ENCODE measurements around the gene CXCR4. TPM values are rescaled to one million over a fixed set of nuclear protein-coding genes. Genes with fewer than 3 reads are reported as not detected.
A peak's percentile ranks its signal among the peaks of the same experiment; 100 is the strongest.
"Not testable (repeated sequence)": the region's sequence is repeated elsewhere in the genome, so short reads cannot be mapped to it uniquely, and the experiment has no call there.

The CXCR4 gene
- total and polyA plus RNA-seq, 3 donors from 2014 or later, result 3.7 to 12.3 (median 9.5) TPM

DNA sequence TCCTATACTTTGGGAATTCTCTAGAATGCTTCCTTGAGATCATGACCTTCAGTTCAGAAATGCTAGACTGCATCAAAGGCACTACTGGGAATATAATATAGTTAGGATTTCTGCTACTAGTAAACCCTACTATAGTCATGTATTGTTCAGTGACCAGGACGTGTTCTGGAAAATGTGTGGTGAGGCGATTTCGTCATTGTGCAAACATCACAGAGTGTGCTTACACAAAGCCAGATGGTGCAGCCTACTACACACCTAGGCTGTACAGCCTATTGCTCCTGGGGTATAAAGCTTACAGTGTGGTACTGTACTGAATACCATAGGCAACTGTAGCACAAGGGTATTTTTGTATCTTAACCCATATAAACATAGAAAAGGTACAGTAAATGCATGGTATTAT is 13.0 kb downstream of the CXCR4 start:
- Histone ChIP-seq H3K4me1 (no peaks in the 10 kb centered on the region), H3K36me3 (ENCODE audit: low read depth, missing control alignments) (no peaks in the 10 kb centered on the region), H3K4me3 (no peak overlapping the region), H3K27ac (no peak overlapping the region), H3K9me3 (no peaks in the 10 kb centered on the region), H3K27me3 (no peaks in the 10 kb centered on the region)
- no peak for TF ChIP-seq POLR2A (IDR thresholded peaks at IDR 0.05)
- TF ChIP-seq, protein P1, sequence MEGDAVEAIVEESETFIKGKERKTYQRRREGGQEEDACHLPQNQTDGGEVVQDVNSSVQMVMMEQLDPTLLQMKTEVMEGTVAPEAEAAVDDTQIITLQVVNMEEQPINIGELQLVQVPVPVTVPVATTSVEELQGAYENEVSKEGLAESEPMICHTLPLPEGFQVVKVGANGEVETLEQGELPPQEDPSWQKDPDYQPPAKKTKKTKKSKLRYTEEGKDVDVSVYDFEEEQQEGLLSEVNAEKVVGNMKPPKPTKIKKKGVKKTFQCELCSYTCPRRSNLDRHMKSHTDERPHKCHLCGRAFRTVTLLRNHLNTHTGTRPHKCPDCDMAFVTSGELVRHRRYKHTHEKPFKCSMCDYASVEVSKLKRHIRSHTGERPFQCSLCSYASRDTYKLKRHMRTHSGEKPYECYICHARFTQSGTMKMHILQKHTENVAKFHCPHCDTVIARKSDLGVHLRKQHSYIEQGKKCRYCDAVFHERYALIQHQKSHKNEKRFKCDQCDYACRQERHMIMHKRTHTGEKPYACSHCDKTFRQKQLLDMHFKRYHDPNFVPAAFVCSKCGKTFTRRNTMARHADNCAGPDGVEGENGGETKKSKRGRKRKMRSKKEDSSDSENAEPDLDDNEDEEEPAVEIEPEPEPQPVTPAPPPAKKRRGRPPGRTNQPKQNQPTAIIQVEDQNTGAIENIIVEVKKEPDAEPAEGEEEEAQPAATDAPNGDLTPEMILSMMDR (IDR thresholded peaks at IDR 0.05), result no peak
- no peak for DNase-seq
- WGBS, 2 donors, result 92 to 96% methylated on average over 3 of the region's 3 CpGs
- intact Hi-C loops (cut with DNase I; ENCODE audit: low total_unique reads), result no loop called here

DNA sequence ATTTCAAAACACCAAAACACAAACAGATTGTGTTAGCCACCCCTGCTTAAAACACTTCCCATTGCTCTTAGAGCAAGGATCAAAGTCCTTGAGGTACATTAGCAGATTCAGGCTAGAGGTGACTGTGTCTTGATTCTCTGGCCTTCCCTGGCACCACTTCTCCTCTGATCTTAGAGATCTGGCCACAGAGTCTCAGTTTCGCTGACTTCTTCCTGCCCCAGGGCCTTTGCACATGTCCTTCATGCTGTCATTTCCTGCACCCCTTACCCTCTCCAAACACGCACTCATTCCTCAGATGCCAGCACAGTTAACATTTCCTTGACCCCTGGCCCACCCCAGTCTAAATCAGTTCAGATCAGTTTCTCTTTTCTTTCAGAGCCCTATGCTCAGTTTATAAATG is 16.9 kb downstream of the CXCR4 start:
- no peaks in the 10 kb centered on the region for H3K9me3 ChIP-seq
- intact Hi-C loops (cut with DNase I; ENCODE audit: low total_unique reads), result no loop called here
- no peaks in the 10 kb centered on the region for H3K27me3 ChIP-seq
- H3K27ac ChIP-seq, result no peak overlapping the region
- 88 to 96% methylated on average over 2 of the region's 2 CpGs for WGBS, 2 donors
- no peak for DNase-seq
- H3K4me1 ChIP-seq, result no peaks in the 10 kb centered on the region
- no peaks in the 10 kb centered on the region for H3K36me3 ChIP-seq (ENCODE audit: low read depth, missing control alignments)
- H3K4me3 ChIP-seq, result no peak overlapping the region
- TF ChIP-seq, protein P1 (IDR thresholded peaks at IDR 0.05), result no peak
- no peak for TF ChIP-seq POLR2A (IDR thresholded peaks at IDR 0.05)

DNA sequence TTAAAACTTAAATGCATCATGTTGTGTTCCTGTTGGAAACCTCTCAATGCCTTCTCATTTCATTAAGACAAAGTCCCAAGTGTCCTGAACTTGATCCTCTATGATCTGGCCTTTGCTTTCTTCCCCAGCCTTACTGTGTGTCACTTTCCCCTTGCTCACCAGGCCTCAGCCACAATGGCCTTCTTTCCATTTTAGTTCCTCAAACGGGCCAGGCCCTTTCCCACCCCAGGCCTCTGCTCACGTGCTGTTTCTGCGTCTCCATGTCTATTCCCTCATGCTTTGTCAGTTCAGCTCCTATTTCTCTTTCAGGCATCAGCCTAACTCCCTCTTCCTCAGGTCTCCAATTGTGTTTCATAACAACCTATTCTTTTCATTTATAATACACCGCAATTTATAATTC is 19.5 kb downstream of the CXCR4 start:
- no peaks in the 10 kb centered on the region for H3K4me1 ChIP-seq
- intact Hi-C loops (cut with DNase I; ENCODE audit: low total_unique reads), result no loop called here
- no peak for TF ChIP-seq POLR2A (IDR thresholded peaks at IDR 0.05)
- TF ChIP-seq, protein P1 (IDR thresholded peaks at IDR 0.05), result no peak
- no peaks in the 10 kb centered on the region for H3K36me3 ChIP-seq (ENCODE audit: low read depth, missing control alignments)
- 83 to 85% methylated on average over 4 of the region's 4 CpGs for WGBS, 2 donors
- no peaks in the 10 kb centered on the region for H3K9me3 ChIP-seq
- no peaks in the 10 kb centered on the region for H3K27me3 ChIP-seq
- no peak overlapping the region for H3K4me3 ChIP-seq
- DNase-seq, result no peak
- H3K27ac ChIP-seq, result no peak overlapping the region

DNA sequence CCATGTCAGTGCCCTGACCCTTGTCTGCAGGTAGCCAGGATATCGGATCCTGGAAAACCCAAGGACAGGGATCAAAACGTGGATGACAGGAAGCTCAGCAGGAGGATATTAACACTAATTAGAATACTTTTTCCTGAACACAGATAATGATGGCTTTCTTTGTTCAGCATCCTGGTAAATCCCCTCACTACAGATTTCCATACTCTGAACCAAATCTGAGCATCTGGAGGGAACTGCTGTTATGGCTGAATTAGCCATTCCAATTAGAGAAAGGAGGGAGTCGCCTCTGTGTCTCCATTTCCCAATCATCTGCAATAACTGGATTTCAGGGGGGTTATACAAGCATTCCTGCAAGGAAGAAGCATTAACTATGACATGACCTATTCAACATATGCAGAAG is 24.4 kb downstream of the CXCR4 start:
- DNase-seq, result no peak
- intact Hi-C loops (cut with DNase I; ENCODE audit: low total_unique reads), result no loop called here
- H3K9me3 ChIP-seq, result no peaks in the 10 kb centered on the region
- H3K4me1 ChIP-seq, result no peaks in the 10 kb centered on the region
- TF ChIP-seq, protein P1 (IDR thresholded peaks at IDR 0.05), result no peak
- TF ChIP-seq POLR2A (IDR thresholded peaks at IDR 0.05), result no peak
- 55 to 69% methylated on average over 3 of the region's 3 CpGs for WGBS, 2 donors
- no peaks in the 10 kb centered on the region for H3K36me3 ChIP-seq (ENCODE audit: low read depth, missing control alignments)
- no peak overlapping the region for H3K27ac ChIP-seq
- H3K4me3 ChIP-seq, result no peak overlapping the region
- H3K27me3 ChIP-seq, result no peaks in the 10 kb centered on the region

DNA sequence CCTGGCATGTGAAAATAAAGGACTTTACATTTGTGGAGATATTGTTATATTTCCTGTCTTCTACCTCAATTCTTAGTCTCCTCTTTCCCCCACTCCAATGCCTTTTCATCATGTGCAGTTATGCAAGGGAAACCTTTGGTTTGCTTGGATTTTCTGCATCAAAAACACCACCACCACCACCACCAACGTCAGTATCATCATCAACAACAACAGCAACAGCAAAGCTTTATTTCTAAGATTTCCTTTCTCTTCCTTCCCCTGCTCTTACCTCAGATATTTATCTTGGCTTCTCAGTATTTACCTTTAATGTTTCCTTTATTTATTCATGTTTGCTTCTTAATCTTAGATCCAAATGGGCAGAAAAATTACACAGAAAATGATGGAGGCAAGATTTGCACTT is 26.1 kb downstream of the CXCR4 start:
- no peak overlapping the region for H3K4me3 ChIP-seq
- no peak overlapping the region for H3K27ac ChIP-seq
- no peaks in the 10 kb centered on the region for H3K36me3 ChIP-seq (ENCODE audit: low read depth, missing control alignments)
- 73 to 81% methylated on average over 1 of the region's 1 CpG for WGBS, 2 donors
- H3K4me1 ChIP-seq, result no peaks in the 10 kb centered on the region
- no peak for DNase-seq
- H3K9me3 ChIP-seq, result no peaks in the 10 kb centered on the region
- TF ChIP-seq, protein P1 (IDR thresholded peaks at IDR 0.05), result no peak
- TF ChIP-seq POLR2A (IDR thresholded peaks at IDR 0.05), result no peak
- H3K27me3 ChIP-seq, result no peaks in the 10 kb centered on the region
- intact Hi-C loops (cut with DNase I; ENCODE audit: low total_unique reads), result no loop called here

DNA sequence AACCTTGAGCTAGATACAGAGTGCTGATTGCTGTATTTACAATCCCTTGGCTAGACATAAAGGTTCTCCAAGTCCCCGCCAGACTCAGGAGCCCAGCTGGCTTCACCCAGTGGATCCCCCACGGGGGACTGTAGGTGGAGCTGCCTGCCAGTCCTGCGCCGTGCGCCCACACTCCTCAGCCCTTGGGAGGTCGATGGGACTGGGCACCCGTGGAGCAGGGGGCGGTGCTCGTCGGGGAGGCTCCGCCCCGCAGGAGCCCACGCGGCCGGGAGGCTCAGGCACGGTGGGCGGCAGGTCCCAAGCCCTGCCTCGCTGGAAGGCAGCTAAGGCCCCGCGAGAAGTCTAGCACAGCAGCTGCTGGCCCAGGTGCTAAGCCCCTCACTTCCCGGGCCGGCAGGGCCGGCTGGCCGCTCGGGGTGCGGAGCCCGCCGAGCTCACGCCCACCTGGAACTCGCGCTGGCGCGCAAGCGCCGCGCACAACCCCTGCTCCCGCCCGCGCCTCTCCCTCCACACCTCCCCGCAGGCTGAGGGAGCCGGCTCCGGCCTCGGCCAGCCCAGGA is 30.0 kb downstream of the CXCR4 start:
- H3K36me3 ChIP-seq (ENCODE audit: low read depth, missing control alignments); intact Hi-C loops (cut with DNase I; ENCODE audit: low total_unique reads); H3K27me3 ChIP-seq; H3K4me1 ChIP-seq; H3K27ac ChIP-seq; H3K9me3 ChIP-seq: not testable (repeated sequence)
- 78 to 89% methylated on average over 14 to 42 of the region's 43 CpGs for WGBS, 2 donors
- peak overlapping the region; percentile 34 to 55 for H3K4me3 ChIP-seq
- DNase-seq, result peak; percentile 32

Data from testis (tissue), 3 donors.